Ishikawa (cell line): ENCODE data around the gene HHAT.

ENCODE experiments used
- CEBPB ChIP-seq: IDR thresholded peaks from 2 replicates; pipeline ENCODE4 v1.6.1; 2012
- CREB1 ChIP-seq: IDR thresholded peaks from 2 replicates; pipeline ENCODE4 v1.6.1; 2012; ENCODE audit warnings: low read depth
- EP300 ChIP-seq: IDR thresholded peaks from 2 replicates; pipeline ENCODE4 v1.6.1; 2012; ENCODE audit warnings: borderline replicate concordance
- RAD21 ChIP-seq: IDR thresholded peaks from 2 replicates; pipeline ENCODE4 v1.6.1; 2012; ENCODE audit warnings: low read depth
- TAF1 ChIP-seq: IDR thresholded peaks from 2 replicates; pipeline ENCODE4 v1.6.1; 2012; ENCODE audit warnings: low read depth, mild to moderate bottlenecking
- TEAD4 ChIP-seq: IDR thresholded peaks from 2 replicates; pipeline ENCODE4 v1.6.1; 2012
- YY1 ChIP-seq: IDR thresholded peaks from 2 replicates; pipeline ENCODE4 v1.6.1; 2012; ENCODE audit warnings: low read depth
- TF ChIP-seq, protein P1 (sequence below): IDR thresholded peaks from 2 replicates; pipeline ENCODE4 v1.6.1; 2012

DNA sequence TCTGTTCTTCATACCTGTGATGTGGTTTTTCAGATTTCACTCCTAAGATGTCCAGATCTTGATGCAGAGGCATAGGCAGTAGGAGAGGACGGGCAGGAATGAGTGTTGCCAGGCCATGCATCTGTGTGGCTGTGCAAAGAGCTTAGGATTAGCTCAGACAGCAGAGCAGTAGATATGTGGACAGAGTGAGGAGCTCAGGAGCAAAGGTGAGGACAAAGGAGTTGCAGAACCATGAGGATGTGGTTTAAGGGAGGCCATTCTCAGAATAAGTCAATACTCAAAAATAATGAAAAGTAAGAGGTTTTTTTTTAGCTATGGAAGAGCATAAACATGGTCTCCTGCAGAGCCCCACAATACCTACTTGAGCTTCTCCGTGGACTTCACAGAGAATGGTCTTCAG, 158.3 kb downstream of the HHAT start:
- TF ChIP-seq CEBPB (no peak), YY1 (no peak), TAF1 (no peak), RAD21 (no peak), TEAD4 (no peak), EP300 (no peak), CREB1 (no peak)
- TF ChIP-seq, protein P1, sequence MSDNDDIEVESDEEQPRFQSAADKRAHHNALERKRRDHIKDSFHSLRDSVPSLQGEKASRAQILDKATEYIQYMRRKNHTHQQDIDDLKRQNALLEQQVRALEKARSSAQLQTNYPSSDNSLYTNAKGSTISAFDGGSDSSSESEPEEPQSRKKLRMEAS = no peak
